DOHH2 (cell line): ENCODE data around the gene OPN1MW3.
"Not testable (repeated sequence)": the region's sequence is repeated elsewhere in the genome, so short reads cannot be mapped to it uniquely, and the experiment has no call there.

Source experiments
- EZH2phosphoT487 ChIP-seq: fragments of 200-600 bp; sonication (generic); IDR thresholded peaks from 2 replicates; pipeline ENCODE4 v1.6.1; 2017; ENCODE audit warnings: borderline replicate concordance, mild to moderate bottlenecking, antibody characterized with exemption, low read length, moderate library complexity, mixed read lengths
- TF ChIP-seq, protein P1 (sequence below): fragments of 200-600 bp; sonication (generic); IDR thresholded peaks from one replicate; pipeline ENCODE4 v1.5.1; 2014; ENCODE audit warnings: antibody characterized with exemption, mild to moderate bottlenecking, low read depth, low read length; ENCODE audit not compliant: poor library complexity, severe bottlenecking

DNA sequence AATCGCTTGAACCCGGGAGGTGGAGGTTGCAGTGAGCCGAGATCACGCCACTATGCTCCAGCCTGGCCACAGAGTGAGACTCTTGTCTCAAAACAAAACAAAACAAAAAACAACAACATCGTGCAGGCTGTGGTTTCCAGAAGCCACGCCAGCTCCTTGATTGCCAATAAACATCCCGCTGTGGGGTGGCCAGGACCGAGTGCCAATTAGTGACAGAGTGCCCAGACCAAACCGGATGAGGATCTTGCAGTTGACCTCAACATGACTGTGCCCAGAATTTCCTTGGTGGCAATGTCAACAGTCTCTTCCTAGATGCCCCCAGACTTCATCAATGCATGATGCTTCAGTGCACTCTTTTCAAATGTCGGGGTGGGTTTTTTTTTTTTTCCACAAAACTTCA, 1.3 kb downstream of the OPN1MW3 start:
- TF ChIP-seq, protein P1, sequence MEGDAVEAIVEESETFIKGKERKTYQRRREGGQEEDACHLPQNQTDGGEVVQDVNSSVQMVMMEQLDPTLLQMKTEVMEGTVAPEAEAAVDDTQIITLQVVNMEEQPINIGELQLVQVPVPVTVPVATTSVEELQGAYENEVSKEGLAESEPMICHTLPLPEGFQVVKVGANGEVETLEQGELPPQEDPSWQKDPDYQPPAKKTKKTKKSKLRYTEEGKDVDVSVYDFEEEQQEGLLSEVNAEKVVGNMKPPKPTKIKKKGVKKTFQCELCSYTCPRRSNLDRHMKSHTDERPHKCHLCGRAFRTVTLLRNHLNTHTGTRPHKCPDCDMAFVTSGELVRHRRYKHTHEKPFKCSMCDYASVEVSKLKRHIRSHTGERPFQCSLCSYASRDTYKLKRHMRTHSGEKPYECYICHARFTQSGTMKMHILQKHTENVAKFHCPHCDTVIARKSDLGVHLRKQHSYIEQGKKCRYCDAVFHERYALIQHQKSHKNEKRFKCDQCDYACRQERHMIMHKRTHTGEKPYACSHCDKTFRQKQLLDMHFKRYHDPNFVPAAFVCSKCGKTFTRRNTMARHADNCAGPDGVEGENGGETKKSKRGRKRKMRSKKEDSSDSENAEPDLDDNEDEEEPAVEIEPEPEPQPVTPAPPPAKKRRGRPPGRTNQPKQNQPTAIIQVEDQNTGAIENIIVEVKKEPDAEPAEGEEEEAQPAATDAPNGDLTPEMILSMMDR = not testable (repeated sequence)
- TF ChIP-seq EZH2phosphoT487 = not testable (repeated sequence)
